ENCODE results near the gene CYTH1.

CYTH1 gene

DNA sequence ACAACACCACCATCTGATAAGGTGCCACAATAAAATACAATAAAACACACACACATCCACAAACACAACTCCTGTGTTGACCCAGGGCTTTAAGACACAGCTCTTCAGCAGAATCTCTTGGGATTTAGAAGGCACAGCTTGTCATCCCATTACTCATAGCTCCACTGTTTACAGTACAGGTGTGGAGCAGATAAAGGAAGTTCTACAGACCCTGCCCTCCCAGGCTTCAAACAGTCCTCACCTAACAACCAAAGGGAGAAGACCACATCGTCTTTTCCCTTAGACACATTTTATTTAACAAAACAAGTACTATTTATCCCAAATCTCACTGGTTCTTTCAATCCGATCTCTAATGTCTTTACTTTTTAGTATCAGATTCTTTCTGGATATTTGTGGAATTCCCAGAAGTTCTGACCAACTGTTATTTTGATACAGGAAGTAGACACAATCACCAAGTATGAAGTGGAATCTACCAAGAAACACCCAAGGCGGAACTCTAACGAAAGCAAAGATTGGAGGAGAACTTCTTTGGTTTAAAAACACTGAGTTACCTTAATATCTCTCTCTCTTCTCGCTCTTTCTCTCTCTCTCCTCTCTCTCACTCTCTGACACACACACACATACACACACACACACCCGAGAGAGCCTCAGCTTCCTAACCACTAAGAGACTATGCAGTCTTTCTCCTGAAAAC is 46.1 kb downstream of the CYTH1 start:
- no peak for DNase-seq (ENCODE audit: low read depth, low spot score)

DNA sequence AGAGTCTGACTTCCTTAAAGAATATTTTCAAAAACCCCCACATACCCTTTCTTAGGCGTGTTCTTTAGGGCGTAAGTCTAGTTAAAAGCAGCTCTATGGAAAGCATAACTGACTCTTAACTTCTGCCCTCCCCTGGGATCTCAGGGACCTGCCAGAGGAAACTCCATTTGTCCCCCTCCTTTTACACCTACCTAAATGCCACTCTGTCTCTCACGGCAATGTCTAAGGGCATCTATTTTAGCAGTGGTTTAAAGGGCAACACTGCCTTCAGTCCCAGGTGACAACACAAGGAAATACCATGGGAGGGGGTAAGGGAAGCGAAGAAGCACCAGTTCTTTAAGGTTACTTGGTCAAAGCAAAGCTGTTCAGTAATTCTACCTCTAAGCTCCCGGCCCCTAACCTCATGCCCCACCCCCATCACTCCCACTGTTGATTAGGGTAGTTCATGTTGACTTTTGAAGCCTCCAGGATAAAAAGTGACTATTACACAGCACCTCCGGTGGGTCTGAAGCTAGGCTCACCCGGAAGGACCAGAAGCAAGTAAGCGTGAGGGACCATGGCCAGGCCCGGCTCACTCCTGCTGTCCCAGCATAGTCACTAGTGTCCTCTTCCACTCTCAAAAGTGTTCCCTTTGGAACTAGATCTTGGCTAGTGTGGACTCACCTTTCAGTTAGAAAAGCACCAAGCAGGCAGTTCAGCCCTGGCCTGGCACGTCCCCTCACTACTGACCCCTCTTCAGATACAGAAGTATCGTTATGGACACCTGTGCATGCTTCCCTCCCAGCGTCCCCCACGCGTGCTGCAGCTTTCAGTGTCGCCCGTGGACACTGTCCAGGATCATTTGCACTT is 47.1 kb downstream of the CYTH1 start:
- DNase-seq (ENCODE audit: low read depth, low spot score): no peak

DNA sequence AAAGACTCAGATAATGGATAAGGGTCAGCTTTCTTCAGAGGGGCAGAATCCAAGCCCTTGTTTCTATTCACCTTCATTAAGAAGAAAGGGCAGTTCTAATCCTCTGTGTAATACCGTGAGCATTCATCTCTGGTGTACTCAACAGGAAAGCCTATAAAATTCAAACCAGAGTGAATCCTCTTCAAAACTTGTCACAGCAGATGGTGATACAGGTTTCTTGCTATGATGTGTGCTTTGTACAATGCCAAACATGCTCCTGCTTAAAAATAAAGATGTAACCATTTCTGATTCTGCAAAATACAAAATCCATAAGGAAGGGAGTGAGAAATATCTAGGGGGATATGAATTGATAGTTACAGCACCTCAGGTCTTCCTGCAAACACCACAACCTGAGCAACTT is 49.7 kb downstream of the CYTH1 start:
- DNase-seq (ENCODE audit: low read depth, low spot score): no peak

DNA sequence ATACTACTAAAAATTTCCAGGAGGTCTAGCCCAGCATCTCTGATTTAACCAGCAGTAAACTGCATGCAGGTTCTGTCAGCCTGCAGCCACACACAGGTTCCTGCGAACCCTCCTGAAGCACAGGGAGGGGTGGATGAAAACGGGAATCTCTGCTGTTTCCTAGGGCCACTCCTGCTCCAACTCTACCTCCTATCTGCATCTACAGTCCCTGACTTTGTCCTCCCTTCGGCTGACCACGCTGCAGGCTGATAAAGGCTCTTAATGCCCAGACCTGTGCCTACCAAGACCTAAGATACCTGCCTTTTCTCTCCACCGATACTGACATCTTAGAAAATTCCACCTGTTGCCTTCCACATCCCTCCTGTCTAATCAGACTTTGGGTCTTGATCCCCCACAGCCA is 50.2 kb downstream of the CYTH1 start:
- no peak for DNase-seq (ENCODE audit: low read depth, low spot score)

DNA sequence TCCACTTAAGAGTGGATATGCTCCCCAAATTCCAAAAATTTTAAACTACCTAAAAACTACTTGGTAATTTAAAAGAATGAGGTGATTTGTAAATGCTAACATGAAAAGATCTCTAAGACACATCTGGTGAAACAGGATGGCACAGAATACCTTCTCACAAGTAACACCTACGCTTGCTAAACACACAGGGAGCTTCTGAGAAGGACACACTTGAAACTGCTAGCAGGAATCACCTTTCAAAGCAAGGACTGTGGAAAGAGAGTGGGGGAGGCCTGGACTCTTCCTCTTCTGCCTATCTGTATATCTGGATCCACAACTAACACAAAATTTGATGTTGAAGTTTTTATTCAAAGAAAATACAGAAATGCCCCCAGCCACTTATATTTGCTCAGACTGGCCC is 52.4 kb downstream of the CYTH1 start:
- no peak for DNase-seq (ENCODE audit: low read depth, low spot score)

DNA sequence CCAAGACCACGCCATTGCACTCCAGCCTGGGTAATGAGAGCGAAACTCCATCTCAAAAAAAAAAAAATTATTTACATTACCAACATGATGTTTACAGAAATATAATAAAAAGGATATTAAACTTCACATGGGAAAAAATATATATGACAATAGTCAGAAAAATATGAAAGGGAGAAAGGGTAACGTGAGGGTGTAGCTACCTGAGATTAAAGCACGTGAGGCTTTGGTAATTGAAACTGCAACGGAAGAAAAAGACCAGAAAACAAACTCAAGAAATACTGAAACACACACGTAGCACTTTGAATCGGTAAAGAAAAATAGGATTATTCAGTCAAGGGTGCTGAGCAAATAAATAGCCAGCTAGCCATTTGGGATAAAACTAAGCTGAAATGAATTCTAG is 53.6 kb downstream of the CYTH1 start:
- no peak for DNase-seq (ENCODE audit: low read depth, low spot score)

DNA sequence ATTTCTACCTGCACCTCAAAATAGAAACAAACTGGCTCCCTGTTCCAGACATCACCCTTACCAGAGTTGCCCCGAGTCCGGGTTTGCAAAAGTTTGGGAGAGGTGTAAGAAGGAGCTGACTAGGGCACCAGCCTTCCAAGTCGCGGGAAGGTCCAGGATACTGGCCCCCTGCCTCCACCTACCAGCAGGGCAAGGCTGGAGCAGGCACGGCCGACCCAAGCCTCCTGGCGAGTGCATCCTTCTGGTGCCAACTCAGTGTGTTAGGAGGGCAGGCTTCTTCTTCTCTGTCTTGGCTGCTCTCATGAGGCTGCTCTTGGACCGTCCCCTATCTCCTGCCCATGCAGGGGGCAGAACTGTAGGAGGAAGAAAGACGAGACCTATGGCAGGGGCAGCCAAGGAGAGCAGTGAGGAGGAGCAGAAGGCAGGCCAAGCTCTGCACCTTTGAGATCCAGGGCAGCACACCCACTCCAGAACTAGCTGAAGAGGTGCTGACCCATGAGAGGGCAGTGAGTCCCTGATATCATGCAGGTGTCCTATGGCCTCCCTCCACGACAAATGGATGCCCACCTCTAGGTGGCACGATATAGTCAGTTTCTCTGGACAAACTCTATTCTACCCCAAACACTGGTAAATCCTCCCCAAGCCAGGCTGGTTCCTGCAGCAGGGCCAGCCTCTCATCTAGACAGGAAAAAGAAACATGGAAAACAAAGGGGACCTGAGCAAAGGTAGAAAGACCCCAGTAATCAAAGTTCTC is 54.4 kb downstream of the CYTH1 start:
- no peak for DNase-seq (ENCODE audit: low read depth, low spot score)

DNA sequence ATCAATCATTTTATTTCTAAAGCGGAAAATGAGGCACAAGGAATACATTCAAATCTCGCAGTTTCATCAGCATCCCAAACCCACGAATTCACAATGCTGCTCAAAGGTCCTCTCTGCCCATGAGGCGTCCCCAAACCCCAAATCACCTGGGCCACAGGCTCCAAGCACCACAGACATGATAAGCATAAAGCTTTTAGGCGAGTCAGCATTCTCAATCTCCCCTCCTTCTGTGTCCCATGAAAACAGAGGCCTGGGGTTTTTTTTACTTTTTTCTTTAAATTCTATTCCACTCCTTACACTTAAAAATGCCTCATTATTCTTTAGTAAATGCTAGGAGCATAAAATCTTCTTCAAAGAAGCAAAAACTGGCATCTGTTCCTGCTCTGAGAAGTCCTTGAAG is 55.0 kb downstream of the CYTH1 start:
- no peak for DNase-seq (ENCODE audit: low read depth, low spot score)

DNA sequence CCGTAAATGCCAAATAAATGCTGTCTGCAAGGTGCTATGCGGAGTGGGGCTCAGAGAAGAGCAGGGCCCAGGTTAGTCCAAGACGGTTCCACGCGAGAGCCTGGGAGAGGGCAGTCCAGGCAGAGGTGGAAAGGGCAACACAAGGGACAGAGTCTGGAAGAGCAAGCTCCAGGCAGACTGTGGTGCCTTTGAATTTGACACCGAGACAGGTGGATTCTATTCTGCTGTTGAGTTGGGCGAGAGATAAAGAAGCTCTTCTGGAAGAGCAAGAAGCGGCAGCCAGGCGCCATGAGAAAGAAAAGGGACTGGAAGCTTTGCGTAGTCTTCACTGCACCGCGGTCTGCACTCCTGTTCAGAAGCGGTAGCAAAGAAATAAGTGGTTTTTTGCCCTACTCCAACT is 55.6 kb downstream of the CYTH1 start:
- no peak for DNase-seq (ENCODE audit: low read depth, low spot score)

DNA sequence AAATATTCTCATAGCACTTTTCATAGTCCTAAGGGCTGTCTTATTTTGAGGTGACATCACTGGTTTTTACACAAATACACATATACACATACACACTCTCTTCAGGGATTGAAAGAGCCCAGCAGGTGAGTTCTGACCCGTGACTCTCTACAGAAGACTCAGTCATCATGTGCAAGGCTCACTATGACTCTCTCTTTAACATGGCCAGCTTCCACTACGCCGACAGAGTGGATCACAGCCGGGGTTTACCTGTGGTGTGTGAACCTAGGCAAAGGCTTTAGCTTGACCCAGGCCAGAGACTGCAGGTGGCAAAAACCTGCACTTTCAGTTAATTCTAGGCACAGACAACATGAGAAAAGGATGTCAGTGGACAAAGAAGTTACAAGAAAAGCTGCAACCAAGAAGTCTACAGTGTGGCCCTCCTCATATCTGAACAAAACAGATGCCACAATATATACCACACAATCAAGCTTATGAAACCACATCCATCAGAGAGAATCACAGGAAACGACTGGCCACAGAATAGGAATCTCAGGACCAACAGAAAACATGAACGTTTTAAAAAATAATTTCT is 56.5 kb downstream of the CYTH1 start:
- DNase-seq (ENCODE audit: low read depth, low spot score): no peak

DNA sequence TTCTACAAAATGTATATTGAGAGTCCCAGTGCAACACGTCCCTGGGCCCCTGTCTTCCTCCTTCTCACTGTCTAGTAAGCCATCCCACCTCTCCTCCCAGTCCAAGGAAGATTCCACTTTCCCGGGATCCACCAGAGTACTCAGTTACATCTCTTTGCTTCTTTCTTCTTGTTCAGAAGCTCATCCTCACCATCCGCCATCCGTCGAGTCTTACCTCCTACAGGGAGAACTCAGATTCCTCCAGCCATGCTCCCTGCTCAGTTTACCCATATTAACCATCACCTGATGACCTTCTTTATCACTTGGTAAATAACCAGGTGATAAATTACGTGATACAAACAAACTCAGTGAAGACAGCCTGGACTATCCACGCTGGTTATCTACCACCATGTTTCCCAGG is 57.1 kb downstream of the CYTH1 start:
- no peak for DNase-seq (ENCODE audit: low read depth, low spot score)

DNA sequence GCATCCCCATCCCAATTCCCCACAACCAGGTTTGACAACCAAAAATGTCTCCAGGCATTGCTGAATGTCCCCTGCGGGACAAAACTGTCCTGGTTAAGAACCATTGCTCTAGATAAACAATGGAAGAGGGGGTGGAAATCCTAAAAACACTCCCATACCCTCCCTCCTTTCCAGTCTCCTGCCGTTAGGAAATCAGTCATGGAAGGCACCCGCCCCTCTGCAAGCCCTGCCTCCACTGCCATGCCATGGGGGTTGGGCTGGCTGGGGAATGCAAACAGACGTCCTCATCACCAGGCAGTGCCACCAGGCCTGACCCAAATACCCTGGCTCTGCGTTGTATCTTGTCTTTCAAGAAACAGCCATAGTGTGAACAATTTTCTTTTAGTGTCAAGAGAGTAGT is 57.5 kb downstream of the CYTH1 start:
- no peak for DNase-seq (ENCODE audit: low read depth, low spot score)

DNA sequence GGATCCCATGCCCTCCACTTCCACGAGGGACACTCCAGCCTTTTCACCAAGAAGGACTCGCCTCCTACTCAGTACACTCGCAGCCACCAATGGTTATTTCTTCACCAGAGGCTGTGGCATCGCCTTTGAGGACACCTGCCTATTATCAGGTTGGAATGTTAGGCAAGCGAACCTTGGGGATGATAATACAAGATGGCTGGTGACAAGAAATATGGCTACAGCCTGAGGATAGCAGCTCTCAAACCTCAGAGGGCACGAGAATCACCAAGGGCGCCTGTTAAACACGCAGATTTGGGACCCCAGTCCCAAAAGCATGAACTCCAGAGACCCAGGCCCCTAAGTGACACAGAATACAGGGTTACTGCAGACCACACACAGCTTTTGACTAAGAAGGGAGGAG is 58.1 kb downstream of the CYTH1 start:
- no peak for DNase-seq (ENCODE audit: low read depth, low spot score)

DNA sequence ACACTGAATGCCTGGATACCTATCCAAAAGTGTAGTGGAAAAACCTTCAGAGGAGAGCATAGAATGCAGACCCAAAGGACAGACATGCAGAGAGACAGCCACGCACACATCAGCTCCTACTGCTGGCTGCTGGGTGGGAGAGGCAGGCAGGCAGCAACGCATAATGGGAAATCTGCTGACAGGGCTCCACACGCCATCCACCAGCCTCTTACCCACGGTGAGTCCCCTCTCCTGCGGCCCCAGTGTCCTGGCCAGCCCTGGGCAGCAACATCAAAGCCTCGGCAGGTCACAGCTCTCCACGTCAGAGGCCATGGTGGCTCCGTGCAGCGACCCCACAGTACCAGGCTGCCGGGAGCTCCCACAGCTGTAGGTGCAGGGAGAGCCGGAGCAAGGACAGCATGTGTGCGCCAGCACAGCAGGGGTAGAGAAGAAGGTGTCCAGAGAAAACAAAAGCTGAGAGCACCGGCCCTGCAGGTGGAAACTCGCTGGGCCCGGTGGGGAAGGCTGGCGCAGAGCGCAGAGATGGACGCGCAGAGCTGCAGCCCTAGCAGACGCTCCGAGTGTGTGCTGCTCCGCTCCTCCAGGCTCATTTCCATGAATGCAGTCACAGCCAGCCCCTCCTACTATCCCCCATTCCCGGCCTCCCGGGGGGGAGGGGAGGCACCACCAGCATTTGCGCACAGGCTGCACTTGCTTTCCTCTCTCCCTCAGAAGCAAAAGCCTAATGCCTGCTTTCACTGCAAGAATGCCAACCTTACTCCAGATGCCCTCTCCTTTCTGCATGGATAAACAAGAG is 58.9 kb downstream of the CYTH1 start:
- no peak for DNase-seq (ENCODE audit: low read depth, low spot score)

DNA sequence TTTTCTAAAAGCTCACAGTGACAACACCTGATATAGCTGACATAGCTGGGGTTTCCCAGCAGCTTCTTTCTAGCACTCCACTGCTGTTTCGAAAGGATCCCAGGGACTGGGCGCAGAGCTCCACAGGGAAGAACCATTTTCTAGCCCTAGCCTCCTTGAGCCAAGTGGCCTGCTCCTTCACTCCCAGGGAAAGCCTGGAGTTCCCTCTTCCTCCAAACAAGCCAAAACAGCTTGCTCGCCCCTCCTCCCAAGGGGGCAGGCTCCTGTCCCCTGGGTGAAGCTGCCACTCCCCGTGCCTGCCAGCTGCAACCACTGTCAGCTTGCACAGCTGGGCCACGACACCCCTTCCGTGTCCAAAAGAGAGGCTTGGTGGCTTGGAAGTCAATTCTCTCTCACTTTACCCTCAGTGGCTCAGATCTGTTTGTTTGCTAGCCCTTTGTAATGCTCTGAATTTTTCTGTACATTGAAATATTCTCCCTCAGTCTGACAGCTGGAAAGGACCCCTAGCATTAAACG is 59.8 kb downstream of the CYTH1 start:
- no peak for DNase-seq (ENCODE audit: low read depth, low spot score)

DNA sequence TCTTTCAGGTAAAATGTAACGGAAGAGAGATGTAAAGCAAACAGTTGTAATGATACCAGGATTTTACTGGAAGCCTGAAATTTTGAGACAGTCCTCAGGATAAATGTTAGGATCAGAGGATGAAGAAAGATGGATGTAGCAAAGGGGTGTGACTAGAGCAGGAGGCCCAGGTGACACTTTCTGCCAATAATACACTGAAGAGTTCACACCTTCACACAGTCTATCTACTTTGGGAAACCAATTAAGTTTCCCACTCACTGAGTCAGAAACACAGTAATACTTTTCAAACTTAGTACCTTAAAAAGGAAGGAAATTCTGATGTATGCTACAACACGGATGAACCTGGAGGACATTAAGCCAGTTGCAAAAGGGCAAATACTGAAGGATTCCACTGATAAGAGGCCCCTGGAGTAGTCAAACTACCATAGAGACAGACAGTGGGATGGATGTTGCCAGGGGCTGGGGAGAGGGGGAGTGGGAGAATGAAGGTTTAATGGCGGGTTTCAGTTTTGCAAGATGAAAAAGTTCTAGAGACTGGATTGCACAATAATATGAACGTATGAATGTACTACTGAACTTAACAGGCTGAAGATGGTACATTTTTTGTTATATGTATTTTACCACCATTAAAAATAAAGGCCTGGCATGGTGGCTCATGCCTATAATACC is 62.3 kb downstream of the CYTH1 start:
- no peak for DNase-seq (ENCODE audit: low read depth, low spot score)

DNA sequence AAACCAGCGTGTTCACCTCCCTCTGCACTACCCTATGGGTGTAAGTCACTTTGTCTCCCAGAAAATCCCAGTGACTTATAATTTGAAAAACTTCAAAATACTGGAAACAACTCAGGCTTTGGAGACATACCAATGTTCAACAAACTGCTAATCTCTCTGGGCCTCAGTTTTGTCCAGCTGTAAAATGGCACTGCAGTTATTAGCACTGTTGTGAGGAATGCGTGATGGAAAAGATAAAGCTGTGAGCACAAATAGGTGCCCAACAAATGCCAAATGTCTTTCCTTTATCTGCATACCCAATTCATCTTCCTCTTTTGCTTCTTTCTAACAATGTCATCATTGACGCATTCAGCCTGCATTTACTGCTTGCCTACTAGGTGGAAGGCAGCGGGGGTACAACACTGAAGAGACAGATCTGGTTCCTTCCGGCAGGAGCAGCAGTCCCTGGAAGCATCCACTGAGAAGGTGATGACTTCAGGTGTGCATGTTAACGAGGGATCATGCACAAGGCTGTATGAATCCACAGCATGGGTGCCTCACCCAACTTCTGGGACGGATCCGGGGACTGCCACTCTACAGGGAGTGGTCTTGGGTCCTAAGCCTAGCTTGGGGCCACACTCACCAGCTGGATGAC is 63.4 kb downstream of the CYTH1 start:
- DNase-seq (ENCODE audit: low read depth, low spot score): no peak

DNA sequence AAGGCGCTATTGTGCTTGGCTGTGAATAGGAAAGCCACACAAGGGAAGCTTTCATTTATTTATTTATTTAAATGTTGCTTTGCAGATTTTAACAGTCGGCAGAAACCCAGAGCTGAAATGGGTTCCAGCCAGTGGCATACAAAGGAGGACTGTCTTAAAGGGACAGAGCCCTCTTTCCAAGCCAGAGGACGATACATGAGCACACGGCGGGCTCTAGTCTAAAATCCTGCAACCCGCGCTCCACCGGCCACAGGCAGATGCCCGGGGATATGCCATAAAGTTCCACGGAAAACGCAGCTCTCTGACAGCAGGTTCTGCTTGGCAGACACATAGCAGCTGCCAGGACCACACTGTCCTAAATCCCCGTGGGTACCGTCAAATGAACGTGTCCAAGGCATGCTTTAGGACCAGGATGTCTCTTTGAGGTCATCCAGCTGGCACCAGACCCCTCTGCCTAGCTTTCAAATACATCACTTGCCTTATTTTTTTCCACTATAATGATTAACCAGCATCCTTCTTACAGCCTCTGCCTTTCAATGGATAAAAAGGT is 64.6 kb downstream of the CYTH1 start:
- no peak for DNase-seq (ENCODE audit: low read depth, low spot score)

DNA sequence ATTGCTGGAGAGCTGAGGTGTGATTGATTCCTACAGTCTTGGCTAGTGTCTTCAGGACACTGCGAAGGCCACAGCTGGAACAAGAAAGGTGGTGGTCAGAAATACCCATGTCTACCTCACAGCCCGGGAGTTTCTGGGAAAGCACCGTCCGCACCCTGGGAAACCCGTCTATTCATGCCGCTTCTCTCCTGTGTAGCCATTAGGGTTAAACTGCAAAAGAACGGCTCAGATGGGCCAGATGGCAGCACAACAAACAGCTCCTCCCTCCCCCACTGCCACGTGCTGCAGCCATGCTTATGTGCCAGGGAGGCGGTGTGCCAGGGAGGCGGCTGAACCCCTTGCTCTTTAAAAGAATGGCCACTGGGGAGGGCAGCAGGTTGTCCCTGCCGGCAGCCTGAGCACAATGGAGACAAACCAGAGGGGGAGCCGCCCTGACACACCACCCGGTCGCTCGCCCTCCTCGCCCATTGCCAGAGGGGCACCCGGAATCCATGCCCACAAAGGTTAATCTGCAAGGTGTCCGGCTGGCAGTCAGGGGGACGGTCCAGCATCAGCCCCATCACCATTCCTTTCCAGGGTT is 65.2 kb downstream of the CYTH1 start:
- DNase-seq (ENCODE audit: low read depth, low spot score): no peak
